ENCODE data around the gene ZG16B. TPM values are rescaled to one million over a fixed set of nuclear protein-coding genes. Genes with fewer than 3 reads are reported as not detected.
A peak's percentile ranks its signal among the peaks of the same experiment; 100 is the strongest.

ZG16B gene
- total RNA-seq, 4 donors from 2014 or later, result 5.6 to 67.9 (median 19.4) TPM

DNA sequence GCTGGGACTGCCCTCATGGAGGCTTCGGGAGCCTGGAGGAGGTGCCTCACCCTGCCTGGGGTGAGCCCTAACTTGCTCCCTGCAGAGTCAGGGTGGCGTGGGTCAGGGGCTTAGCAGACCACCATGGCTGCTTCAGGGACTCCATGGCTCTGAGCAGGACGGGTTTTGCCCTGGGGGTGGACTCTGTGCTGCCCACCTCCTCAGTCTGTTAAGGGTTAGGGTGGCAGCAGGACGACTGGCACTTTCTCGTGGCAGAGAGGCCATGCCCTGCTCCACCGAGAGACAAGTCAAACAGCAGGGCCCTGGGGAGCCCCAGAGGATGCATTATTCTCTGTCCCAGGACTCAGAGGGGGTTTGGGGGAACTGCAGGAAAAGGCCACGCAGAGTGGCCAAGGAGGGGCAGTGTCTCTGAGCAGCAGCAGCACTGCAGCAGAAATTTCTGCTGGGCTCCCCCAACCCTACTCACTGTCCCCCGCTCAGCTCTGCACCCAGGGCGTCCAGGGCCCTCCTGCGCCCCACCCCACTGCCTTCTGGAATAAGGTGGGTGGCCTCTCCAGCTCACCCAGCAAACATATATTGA lies 29.7 kb downstream of the ZG16B start:
- intact Hi-C loops (cut with DNase I; ENCODE audit: low total_unique reads), result no loop called here
- TF ChIP-seq, protein P1, sequence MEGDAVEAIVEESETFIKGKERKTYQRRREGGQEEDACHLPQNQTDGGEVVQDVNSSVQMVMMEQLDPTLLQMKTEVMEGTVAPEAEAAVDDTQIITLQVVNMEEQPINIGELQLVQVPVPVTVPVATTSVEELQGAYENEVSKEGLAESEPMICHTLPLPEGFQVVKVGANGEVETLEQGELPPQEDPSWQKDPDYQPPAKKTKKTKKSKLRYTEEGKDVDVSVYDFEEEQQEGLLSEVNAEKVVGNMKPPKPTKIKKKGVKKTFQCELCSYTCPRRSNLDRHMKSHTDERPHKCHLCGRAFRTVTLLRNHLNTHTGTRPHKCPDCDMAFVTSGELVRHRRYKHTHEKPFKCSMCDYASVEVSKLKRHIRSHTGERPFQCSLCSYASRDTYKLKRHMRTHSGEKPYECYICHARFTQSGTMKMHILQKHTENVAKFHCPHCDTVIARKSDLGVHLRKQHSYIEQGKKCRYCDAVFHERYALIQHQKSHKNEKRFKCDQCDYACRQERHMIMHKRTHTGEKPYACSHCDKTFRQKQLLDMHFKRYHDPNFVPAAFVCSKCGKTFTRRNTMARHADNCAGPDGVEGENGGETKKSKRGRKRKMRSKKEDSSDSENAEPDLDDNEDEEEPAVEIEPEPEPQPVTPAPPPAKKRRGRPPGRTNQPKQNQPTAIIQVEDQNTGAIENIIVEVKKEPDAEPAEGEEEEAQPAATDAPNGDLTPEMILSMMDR (IDR thresholded peaks at IDR 0.05), result no peak
- no peak for TF ChIP-seq POLR2A (IDR thresholded peaks at IDR 0.05)
- no peak for DNase-seq (ENCODE audit: low spot score in 2 of 2)

GRCh38 chr16:2860826-2861567 lies 30.9 kb downstream of the ZG16B start:
- intact Hi-C loops (cut with DNase I; ENCODE audit: low total_unique reads), result no loop called here
- no peak for DNase-seq (ENCODE audit: low spot score in 2 of 2)
- no peak for TF ChIP-seq POLR2A (IDR thresholded peaks at IDR 0.05)
- TF ChIP-seq, protein P1 (IDR thresholded peaks at IDR 0.05), result no peak
- 67 to 77% methylated on average over 7 to 8 of the region's 8 CpGs for WGBS, 2 donors
- no peak overlapping the region for H3K4me3 ChIP-seq (ENCODE audit: low read depth, poor library complexity, severe bottlenecking)

More for the DNA sequence above, 29.7 kb downstream of the ZG16B start:
- 75 to 86% methylated on average over 10 of the region's 10 CpGs for WGBS, 2 donors
- H3K4me3 ChIP-seq (ENCODE audit: low read depth, poor library complexity, severe bottlenecking), result no peak overlapping the region

GRCh38 chr16:2865651-2866050 lies 35.5 kb downstream of the ZG16B start:
- no peak for DNase-seq (ENCODE audit: low spot score in 2 of 2)
- H3K4me3 ChIP-seq (ENCODE audit: low read depth, poor library complexity, severe bottlenecking), result no peak overlapping the region
- TF ChIP-seq, protein P1 (IDR thresholded peaks at IDR 0.05), result no peak
- no peak for TF ChIP-seq POLR2A (IDR thresholded peaks at IDR 0.05)
- 76 to 80% methylated on average over 4 of the region's 4 CpGs for WGBS, 2 donors
- intact Hi-C loops (cut with DNase I; ENCODE audit: low total_unique reads), result no loop called here

DNA sequence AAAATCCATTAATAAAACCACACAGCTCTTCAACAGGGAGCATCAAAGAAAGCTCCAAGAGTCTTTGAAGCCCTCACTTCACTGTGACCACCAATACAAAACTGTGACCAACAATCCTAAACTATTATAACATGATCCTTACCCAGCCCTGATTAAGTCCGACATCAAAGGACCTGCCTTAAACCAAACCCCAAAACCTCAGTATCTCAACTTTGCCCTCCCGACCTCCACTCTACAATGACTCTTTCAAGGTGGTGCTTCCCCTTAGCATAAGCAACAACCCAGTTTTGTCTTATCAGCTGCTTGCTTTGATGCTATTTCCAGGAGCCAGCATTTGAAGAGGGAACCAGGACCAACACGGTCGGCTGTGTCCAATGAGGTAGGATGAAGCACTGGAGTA lies 36.3 kb downstream of the ZG16B start:
- no peak overlapping the region for H3K4me3 ChIP-seq (ENCODE audit: low read depth, poor library complexity, severe bottlenecking)
- TF ChIP-seq POLR2A (IDR thresholded peaks at IDR 0.05), result no peak
- TF ChIP-seq, protein P1 (IDR thresholded peaks at IDR 0.05), result no peak
- intact Hi-C loops (cut with DNase I; ENCODE audit: low total_unique reads), result no loop called here
- no peak for DNase-seq (ENCODE audit: low spot score in 2 of 2)
- WGBS, 2 donors, result 77 to 79% methylated on average over 4 of the region's 4 CpGs

DNA sequence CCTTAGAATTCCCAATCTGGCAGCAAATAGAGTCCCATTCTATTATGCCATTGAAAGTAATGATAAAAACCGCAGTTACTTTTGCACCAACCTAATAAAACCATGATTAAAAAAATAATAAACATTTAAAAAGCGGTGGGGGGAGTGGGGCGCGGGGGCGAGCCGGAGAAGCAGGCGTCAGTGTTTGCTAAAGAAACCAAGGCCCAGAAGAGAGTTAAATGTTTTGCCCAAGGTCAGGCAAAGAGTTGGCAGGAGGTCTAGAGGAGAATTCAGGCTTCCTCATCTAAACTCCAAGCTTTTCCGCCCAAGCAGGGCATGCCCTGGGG lies 37.5 kb downstream of the ZG16B start:
- WGBS, 2 donors, result 33 to 40% methylated on average over 8 of the region's 8 CpGs
- DNase-seq (ENCODE audit: low spot score in 2 of 2), result no peak
- intact Hi-C loops (cut with DNase I; ENCODE audit: low total_unique reads), result no loop called here
- no peak for TF ChIP-seq POLR2A (IDR thresholded peaks at IDR 0.05)
- TF ChIP-seq, protein P1 (IDR thresholded peaks at IDR 0.05), result no peak
- peak overlapping the region; percentile 14 for H3K4me3 ChIP-seq (ENCODE audit: low read depth, poor library complexity, severe bottlenecking)

Measured in lower leg skin (tissue), 4 donors.